Middle frontal gyrus (tissue), 1 donor: ENCODE results near the gene ANKRD12.
A peak's percentile ranks its signal among the peaks of the same experiment; 100 is the strongest.

Experiments used
- DNase-seq: peaks from one replicate; pipeline ENCODE4 v3.0.0-alpha.2; 2015; ENCODE audit warnings: low spot score; ENCODE audit errors: extremely low spot score

ANKRD12 gene

DNA sequence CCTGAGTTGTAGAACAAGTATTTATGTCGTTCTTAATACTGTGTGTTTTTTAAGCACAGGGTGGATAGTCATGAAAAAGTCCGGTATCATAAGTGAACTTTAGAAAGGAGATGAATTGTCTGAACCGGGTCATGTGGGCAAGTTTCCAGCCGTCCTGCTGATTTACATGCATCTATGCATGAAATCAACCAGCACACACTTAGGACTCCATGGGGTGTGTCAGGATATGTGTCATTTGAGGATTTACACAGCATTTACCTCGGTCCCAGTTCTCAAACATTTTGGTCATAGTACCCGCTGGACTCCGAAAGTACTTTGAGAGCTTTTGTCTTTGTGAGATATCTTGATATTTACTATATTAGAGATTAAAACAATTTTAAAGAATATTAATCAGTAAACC, 150.5 kb downstream of the ANKRD12 start:
- no peak for DNase-seq

DNA sequence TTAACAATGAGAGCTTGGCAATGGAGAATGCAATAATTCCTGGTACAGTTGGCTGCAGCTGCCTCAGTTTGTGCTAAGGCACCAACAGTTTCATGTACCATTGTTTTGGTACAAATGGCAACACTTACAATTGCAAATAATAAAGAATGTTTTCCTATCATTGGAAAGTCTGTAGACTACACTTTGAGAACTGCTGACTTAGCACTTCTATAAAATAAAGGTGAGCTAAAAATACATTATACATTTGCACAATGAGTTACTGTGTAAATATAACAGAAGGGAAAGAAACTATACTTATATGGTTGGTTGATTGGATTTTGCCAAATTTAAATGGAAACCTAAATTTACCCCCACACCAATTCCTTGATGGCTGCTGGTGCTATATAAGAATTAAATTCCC, 153.1 kb downstream of the ANKRD12 start:
- no peak for DNase-seq

DNA sequence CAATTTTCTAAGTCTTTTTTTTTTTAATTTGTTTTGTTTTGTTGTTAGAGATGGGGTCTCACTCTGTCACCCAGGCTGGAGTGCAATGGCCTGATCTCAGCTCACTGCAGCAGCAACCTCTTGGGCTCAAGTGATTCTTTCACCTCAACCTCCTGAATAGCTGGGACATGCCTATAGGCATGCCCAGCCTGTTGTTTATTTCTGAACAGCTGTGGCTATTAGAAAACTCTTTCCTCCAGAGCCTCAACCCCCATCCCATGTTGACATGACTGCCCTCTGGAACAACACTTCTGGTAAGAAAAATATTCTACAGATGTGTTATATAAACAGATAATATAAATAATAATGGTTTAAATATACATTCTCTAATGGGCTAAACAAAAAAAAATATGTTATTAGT, 153.6 kb downstream of the ANKRD12 start:
- DNase-seq = no peak

DNA sequence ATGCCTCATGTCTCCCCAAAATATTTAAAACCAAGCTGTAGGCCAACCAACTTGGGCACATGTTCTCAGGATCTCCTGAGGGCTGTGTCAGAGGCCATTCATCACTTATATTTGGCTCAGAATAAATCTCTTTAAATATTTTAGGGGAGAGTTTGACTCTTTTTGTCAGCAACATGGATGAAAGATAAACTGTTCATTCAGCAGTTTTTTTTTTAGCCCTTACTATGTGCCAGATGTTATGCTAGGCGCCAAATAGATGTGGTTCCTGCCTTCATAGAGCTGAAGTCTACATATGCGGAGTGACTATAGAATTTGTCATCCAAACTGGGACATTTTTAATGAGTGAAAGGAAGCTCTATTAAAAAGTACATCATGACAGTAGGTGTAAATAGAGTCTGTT, 155.5 kb downstream of the ANKRD12 start:
- DNase-seq = no peak

DNA sequence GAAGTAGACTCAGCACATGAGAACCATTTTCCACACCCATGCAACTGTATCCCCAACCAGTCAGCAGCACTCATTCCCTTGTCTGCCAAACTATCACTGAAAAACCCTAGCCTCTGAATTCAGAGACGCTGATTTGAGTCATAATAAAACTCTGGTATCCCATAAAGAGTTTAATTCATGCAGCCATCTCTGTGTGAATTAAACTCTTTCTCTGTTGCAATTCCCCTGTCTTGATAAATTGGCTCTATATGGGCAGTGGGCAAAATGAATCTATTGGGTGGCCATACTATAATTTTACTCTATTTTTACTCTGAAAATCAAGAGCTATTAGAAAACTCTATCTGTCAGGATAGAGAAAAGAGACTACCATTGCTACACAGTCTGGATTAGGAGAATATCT, 157.4 kb downstream of the ANKRD12 start:
- DNase-seq = no peak

DNA sequence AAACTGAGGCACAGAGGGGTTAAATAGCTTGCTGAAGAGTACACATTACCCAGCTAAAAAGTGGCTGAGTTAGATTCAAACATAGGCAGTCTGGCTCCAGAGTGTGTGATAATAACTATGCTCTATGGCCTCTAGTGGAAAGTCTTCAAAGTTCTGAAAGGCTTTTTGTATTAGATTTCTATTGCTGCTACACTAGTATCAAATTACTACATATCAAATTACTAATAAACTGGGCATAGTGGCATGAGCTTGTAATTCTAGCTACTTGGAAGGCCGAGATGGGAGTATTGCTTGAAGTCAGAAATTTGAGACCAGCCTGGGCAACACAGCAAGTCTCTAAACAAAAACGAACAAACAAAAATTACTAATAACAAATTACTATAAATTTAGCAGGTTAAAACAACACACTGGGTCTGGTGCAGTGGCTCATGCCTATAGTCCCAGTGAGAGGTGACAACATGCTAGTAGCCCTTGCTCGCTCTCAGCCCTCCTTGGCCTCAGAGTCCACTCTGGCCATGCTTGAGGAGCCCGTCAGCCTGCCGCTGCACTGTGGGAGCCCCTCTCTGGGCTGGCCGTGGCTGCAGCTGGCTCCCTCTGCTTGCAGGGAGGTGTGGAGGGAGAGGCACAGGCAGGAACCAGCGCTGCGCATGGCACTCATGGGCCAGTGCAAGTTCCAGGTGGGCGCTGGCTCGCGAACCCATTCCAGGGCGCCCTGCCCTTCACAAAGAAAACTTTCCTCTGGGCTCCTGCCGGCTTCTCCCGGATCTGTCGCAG, 159.8 kb downstream of the ANKRD12 start:
- no peak for DNase-seq

DNA sequence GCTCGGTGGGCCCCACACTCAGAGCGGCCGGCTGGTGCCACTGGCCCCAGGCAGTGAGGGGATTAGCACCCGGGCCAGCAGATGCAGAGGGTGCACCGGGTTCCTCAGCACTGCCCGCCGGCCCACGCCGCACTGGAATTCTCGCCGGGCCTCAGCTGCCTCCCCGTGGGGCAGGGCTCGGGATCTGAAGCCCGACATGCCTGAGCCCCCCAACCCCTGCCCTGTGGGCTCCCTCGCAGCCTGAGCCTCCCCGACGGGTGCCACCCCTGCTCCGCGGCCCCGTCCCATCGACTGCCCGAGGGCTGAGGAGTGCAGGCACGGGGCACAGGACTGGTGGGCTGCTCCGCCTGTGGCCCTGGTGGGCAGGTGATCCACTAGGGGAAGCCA, 160.4 kb downstream of the ANKRD12 start:
- no peak for DNase-seq

DNA sequence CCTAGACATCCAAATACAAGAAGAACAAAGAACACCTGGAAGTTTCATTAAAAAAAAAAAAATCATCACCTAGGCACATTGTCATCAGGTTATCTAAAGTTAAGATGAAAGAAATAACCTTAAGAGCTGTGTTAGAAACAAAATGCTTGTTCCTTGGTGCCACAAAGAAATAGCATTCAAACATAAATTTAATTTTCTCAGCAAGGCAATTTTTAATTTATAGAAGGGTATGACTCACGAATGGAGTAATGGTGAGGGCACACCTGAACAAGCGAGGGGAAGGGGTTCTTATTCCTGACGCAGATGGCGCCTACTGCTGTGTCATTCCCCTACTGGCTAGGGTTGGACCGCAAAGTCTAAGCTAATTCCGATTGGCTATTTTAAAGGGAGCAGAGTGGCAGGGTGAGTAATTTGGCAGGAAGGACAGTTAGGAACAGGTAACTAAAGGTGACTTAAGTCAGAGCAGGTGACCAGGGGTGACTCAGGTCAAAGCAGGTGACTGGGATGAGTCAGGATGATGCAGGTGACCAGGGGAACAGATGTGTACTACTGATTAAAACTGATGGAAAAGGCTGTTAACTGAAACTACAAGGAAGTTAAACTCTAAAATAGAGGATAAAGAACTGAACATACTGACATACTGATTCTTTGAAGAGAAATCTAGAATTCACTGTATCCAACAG, 167.9 kb downstream of the ANKRD12 start:
- no peak for DNase-seq

DNA sequence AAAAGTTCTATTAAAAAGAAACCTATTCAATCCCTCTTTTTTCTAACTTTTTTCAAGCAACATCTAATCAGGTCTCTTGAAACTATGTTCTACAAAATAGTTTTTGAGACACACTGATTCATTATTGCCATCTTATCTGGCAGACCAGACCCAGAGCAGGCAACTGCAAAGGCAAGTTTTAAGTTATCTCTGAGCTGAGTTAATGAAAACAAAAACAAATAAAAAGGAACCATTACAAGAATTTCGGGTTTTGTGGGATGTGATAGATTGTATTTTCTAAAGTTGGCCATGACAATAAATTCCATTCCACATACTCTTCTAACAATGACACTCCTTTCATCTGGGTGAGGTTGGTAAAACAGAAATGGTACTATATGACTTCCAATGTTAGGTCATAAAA, 182.8 kb downstream of the ANKRD12 start:
- DNase-seq = no peak

DNA sequence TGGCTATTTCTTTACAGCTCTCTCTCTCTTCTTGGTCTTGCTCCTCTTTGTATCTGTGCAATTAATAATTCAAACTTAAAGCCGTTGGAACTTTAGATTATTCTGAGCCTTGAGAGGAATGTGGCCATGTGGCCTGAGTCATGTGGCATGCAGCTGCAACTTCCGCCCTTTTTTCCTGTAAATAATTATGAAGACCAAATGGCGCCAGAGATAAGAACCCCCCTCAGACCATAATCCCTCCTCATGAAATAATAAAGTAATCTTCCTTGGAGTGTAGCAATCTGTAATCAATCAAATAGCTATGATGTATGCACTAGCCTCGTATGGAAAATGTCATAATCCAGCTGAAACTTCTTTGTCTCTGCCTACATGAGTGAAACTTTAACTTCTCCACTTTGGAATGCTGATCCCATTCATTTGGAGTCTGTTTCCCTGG, 184.5 kb downstream of the ANKRD12 start:
- no peak for DNase-seq

DNA sequence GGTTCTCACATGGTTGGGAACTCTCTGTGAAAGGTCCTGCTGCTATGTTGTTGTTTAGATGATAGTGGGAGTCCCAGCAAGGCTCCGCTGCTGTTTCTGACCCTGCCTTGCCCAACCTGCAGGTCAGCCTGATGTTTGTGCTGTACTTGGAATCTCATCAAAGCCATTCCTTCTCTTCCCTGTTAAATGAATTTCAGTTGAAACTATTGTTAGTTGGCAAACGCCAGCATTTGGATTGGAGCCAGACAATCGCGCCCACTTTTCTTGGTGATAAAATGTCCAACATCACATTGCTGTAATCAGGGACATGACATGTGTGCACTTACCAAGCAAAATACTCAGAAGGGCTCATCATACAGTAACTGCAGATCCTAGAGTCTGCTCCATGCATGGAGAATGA, 185.2 kb downstream of the ANKRD12 start:
- DNase-seq = no peak

DNA sequence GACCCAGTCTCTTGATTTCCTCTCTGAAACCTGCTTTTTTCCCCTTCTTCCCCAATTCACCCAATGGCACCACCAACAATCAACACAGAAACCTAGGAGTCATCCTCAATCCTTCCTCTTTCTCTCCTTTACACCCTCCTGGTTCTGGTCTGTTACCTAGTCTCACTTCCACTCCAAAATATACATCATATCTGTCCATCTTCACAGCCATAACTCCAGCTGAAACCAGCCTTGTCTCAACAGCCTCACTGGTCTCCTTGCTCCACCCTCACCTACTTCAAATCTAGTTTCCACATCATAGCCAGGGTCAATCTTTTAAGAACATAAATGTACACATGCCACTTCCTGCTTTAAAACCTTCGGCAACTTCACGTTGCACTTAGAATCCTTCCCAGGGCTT, 186.2 kb downstream of the ANKRD12 start:
- no peak for DNase-seq

DNA sequence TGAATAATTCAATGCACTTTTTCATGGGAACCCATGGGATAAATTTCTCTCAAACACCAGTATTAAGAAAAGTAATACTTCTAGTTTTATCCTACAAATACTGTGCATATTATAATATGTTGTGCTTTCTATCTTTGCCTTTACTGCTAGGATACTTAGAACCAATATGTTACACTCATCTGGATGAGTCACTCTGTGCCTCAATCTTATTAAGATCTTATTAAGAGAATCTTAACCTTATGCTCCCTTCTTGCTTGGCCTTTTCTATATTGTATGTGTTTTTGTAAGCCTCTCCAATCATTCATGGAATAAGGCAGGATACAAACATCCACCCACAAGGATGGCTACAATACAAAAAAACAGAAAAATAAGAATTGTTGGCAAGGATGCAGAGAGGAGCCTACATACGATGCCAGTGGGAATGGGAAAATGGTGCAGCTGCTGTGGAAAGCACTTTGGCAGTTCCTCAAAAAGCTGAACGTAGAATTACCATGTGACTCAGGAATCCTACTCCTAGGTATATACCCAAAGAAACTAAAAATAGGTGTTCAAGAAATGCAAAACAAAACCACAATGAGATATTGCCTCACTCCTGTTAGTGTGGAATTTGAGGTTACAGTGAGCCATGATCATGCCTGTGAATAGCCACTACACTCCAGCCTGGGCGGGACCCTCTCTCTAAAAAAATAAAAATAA, 187.3 kb downstream of the ANKRD12 start:
- DNase-seq = peak; percentile 7

DNA sequence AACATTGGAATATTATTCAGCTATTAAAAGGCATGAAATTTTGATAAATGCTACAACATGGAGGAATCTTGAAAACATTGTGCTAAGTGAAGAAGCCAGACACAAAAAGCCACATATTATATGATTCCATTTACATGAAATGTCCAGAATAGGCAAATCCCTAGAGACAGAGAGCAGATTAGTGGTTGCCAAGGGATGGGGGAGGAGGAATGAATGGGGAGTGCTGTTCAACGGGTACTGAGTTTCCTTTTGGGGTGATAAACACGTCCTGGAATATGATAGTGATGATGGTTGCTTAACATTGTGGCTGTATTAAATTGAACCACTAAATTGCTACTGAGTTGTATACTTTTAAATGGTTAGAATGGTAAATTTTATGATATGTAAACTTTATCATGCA, 189.1 kb downstream of the ANKRD12 start:
- no peak for DNase-seq

DNA sequence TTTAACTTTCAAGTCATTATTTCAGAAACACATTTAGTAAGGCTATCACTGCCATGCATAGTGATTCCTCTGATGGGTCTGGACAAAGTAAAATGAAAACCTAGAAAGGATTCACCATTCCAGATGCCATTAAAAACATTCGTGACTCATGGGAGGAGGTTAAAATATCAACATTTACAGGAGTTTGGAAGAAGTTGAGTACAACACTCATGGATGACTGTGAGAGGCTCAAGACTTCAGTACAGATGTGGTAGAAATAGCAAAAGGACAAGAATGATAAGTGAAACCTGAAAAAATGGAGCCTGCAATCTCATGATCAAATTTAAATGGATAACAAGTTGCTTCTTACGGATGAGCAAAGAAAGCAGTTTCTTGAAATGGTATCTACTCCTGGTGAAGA, 192.2 kb downstream of the ANKRD12 start:
- DNase-seq = no peak

DNA sequence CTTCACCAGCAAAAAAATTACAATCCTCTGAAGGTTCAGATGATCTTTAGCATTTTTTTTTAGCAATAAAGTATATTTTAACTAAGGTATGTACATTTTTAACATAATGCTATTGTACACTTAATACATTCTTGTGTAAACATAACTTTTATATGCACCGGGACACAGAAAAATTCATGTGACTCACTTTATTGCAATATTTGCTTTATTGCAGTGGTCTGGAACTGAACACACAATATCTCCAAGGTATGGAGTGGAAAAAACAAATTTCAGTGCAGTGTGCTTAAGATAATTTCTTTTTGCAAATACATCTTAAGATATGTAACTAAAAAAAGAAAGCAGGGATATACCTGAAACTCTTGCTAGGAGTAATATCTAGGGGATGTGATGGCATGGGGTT, 192.9 kb downstream of the ANKRD12 start:
- no peak for DNase-seq

DNA sequence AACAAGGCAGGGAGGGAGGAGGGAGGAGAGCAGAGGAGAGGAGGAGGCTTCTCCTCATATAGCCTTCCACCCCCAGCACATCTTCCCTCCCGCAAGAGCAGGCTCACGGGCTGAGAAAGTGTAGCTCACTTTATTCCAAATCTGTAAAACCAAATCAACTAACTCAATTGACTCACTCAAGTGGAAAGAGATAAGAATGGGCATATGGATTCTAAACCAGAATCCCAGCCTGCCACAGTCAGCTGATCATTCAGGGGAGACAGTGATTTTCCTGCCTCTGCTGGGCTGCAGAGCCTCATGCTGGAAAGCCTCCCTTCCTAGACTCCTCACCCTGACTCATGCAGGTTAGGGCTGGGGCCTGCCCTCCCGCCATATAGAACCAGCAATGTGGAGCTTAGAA, 193.8 kb downstream of the ANKRD12 start:
- no peak for DNase-seq

DNA sequence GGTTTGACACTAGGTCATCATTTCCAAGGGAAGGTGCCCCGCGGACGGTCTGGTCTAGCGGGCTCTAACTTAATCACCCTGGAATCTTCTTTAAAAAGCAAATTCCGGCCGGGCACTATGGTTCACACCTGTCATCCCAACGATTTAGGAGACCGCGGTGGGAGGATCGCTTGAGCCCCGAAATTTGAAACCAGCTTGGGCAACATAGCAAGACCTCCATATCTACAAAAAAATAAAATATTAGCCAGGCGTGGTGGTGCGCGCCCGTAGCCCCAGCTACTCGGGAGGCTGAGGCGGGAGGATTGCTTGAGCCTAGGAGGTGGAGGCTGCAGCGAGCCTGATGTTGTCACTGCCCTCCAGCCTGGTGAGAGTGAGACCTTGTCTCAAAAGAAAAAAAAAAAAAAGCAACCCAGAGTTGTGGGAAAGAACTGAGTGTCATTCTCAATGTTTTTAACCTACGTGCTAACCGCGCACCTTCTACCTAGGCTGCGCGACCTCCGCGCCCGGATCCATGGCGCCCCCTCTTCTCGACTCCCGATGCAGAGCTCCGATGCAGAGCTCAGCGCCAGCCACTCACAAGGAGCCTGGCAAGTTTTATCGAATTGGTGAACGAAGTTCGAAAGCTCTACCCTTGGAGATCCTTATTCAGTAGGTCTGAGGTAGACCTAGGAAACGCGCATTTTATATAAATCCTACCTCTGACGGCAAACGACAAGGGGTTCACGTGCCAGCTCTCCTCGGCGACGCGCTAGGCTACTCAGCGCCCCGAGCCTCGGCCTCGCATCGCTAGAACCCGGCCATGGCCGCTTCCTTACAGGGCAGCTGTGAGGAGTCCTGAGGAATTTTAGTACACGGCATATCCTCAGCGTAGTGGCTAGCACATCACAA, 197.1 kb downstream of the ANKRD12 start:
- DNase-seq = no peak

DNA sequence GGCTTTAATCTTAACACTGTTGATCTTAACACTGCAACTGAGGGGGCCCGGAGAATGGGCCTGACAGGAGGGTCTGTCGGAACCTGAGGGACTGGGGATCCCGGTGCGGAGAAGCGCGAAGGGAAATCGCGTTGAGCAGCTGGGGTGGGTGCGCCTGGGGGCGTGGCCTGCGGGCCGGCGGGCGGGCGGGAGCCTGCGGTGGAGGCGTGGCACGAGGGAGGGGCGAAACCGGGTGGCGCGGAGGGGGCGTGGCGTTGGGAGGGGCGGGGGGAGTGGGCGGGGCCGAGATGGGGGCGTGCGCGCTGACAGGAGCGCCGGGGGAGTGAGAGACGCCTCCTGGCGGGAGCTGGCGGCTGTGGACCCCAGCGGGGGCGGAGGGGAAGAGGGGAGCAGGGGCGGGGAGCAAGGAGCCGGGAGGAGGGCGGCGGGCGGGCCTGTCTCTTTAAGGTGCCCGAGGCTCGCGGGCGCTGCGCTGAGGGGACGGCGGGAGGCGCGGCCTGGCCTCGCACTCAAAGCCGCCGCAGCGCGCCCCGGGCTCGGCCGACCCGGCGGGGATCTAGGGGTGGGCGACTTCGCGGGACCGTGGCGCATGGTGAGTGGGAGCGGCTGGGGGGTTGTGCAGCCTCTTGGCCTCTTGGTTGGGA, 197.9 kb downstream of the ANKRD12 start, which contains the start of gene TWSG1:
Gene TWSG1 (plus strand): TSS at position 445 of the 644 bp plus-strand sequence. CDS start 2,457 bp downstream, outside the sequence.
- DNase-seq = peak; percentile 69

DNA sequence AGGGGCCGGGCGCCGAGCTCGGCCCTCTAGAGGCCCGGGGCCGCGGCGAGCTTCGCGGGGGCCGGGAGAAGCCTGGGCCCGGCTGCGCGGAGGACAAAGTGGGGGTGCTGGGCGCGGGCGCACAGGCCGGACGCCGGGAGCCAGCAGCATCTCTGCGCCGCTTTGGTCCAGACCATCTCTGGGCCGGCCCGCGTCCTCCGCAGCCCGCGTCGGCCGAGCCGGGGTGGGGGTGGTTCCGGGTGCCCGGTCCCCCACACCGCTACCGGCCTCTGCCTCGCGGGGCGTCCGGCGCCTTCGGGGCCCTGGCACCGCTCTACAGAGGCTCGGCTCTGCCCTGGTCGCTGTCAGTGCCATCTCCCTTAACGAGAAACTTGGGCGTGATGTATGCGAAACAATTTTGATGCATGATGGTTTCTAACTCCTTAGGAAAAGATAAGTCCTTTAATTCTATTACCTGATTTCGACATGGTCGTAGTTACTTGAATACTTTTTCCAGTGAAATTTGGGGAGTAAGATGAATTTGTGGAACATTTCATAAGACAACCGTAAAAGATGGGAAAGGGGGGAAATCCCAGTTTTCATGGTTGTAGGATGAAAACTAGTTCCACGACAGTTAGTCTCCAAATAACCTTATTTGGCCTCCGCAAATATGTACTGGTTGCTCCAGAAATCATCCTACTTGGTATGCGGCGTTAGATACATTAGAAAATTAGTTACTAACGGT, 198.6 kb downstream of the ANKRD12 start:
- no peak for DNase-seq
